ENCODE results near the gene PSME3IP1. TPM values are rescaled to one million over a fixed set of nuclear protein-coding genes. Genes with fewer than 3 reads are reported as not detected.
"Not testable (repeated sequence)": the region's sequence is repeated elsewhere in the genome, so short reads cannot be mapped to it uniquely, and the experiment has no call there.

Gene PSME3IP1
- total and polyA plus RNA-seq, 3 donors from 2014 or later: 96.4 to 224 (median 122) TPM

DNA sequence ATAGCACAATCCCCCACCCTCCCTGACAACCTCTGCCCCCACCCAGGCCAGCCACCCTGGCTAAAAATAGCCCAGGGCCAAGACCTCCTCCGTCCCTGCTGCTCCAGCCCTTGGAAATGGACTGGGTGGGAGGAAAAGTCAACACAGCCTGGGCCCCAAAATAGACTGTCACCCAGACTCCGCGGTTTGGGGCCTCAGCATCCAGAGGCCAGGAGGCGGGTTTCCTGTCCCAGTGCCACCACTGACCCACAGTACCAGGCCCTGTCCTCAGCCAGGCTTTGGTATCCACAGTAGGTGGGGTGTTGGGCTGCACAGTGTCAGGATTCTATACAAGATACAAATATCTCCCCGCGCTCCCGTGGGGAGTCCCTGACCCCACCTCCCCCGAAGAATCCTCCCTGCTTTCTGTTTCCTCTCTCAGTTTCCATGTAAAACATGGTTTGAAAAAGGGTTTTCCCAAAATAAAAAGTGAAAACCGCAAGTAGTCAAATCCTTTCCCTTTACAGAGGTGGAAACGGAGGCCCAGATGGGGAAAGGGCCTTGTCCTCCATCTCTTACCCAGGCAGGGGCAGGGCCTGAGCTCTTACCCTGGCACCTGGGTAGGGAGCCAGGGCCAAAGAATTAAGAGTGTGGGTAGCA lies 73.3 kb downstream of the PSME3IP1 start:
- H3K36me3 ChIP-seq (ENCODE audit: low read depth, missing control alignments): no peaks in the 10 kb centered on the region
- H3K4me3 ChIP-seq: no peak overlapping the region
- no peak for DNase-seq
- intact Hi-C loops (cut with DNase I; ENCODE audit: low total_unique reads): no loop called here
- peaks cover 18% of the 10 kb centered on the region for H3K4me1 ChIP-seq
- 53 to 65% methylated on average over 10 of the region's 10 CpGs for WGBS, 2 donors
- no peaks in the 10 kb centered on the region for H3K9me3 ChIP-seq
- no peak overlapping the region for H3K27ac ChIP-seq
- no peak for TF ChIP-seq POLR2A (IDR thresholded peaks at IDR 0.05)
- TF ChIP-seq, protein P1, sequence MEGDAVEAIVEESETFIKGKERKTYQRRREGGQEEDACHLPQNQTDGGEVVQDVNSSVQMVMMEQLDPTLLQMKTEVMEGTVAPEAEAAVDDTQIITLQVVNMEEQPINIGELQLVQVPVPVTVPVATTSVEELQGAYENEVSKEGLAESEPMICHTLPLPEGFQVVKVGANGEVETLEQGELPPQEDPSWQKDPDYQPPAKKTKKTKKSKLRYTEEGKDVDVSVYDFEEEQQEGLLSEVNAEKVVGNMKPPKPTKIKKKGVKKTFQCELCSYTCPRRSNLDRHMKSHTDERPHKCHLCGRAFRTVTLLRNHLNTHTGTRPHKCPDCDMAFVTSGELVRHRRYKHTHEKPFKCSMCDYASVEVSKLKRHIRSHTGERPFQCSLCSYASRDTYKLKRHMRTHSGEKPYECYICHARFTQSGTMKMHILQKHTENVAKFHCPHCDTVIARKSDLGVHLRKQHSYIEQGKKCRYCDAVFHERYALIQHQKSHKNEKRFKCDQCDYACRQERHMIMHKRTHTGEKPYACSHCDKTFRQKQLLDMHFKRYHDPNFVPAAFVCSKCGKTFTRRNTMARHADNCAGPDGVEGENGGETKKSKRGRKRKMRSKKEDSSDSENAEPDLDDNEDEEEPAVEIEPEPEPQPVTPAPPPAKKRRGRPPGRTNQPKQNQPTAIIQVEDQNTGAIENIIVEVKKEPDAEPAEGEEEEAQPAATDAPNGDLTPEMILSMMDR (IDR thresholded peaks at IDR 0.05): no peak
- H3K27me3 ChIP-seq: no peaks in the 10 kb centered on the region

DNA sequence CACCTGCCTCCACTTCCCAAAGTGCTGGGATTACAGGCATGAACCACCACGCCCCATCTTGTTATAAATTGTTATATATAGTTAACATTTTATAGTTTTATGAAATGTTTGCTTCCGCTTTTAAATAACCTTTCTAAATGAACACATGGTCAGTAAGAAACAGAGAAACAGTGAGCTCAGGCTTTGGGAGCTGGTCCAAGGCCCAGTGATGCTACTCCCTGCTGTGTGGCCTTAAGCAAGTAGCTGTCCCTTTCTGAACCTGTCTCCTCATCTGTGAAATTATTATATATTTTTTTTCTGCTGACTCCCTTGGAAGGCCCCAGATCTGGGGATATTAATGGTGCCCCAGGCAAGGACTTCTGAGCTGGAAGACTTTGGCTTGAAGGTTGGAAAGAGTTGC lies 74.4 kb downstream of the PSME3IP1 start:
- DNase-seq: no peak

DNA sequence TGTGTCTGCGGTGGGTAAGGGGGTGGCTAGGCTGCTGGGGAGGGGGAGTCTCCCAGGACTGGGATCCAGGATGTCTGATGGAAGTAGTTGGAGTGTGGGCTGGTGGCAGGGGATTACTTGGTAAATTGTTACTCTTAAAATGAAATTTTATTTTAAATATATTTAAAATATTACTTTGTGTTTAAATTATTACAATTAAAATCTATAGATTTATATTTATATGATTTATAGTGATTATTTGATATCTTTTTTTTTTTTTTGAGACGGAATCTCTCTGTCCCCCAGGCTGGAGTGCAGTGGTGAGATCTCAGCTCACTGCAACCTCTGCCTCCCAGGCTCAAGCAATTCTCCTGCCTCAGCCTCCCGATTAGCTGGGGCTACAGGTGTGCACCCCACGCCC lies 74.9 kb downstream of the PSME3IP1 start:
- no peak for TF ChIP-seq POLR2A (IDR thresholded peaks at IDR 0.05)
- TF ChIP-seq, protein P1 (IDR thresholded peaks at IDR 0.05): no peak
- H3K4me1 ChIP-seq: peaks cover 18% of the 10 kb centered on the region
- no peaks in the 10 kb centered on the region for H3K36me3 ChIP-seq (ENCODE audit: low read depth, missing control alignments)
- no peak for DNase-seq
- WGBS, 2 donors: 92 to 94% methylated on average over 4 of the region's 4 CpGs
- no peak overlapping the region for H3K27ac ChIP-seq
- H3K27me3 ChIP-seq: no peaks in the 10 kb centered on the region
- intact Hi-C loops (cut with DNase I; ENCODE audit: low total_unique reads): no loop called here
- no peaks in the 10 kb centered on the region for H3K9me3 ChIP-seq
- H3K4me3 ChIP-seq: no peak overlapping the region

More for the DNA sequence above, 74.4 kb downstream of the PSME3IP1 start:
- 88 to 91% methylated on average over 2 of the region's 2 CpGs for WGBS, 2 donors
- no peak overlapping the region for H3K27ac ChIP-seq
- no peak overlapping the region for H3K4me3 ChIP-seq
- intact Hi-C loops (cut with DNase I; ENCODE audit: low total_unique reads): no loop called here
- TF ChIP-seq POLR2A (IDR thresholded peaks at IDR 0.05): no peak
- H3K4me1 ChIP-seq: peaks cover 18% of the 10 kb centered on the region
- H3K36me3 ChIP-seq (ENCODE audit: low read depth, missing control alignments): no peaks in the 10 kb centered on the region
- H3K27me3 ChIP-seq: no peaks in the 10 kb centered on the region
- no peaks in the 10 kb centered on the region for H3K9me3 ChIP-seq

DNA sequence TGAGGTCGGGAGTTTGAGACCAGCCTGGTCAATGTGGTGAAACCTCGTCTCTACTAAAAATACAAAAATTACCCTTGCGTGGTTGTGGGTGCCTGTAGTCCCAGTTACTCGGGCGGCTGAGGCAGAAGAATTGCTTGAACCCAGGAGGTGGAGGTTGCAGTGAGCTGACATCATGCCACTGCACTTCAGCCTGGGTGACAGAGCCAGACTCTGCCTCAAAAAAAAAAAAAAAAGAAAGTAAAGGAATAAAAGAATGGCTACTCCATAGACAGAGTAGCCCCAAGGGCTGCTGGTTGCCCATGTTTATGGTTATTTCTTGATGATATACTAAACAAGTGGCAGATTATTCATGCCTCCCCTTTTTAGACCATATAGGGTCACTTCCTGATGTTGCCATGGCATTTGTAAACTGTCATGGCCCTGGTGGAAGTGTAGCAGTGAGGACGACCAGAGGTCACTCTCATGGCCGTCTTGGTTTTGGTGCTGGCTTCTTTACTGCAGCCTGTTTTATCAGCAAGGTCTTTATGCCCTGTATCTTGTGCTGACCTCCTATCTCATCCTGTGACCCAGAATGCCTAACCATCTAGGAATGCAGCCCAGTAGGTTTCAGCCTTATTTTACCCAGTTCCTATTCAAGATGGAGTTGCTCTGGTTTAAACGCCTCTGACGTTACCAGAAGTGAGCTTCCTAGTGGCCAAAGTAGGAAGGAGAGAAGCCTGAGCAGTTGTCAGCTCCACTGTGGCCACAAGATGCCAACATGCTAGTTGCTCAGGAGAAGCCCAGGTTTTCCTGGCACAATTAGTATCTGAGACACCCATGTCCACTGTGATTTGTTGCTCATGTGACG lies 76.4 kb downstream of the PSME3IP1 start:
- WGBS, 2 donors: 79 to 87% methylated on average over 10 of the region's 10 CpGs
- H3K4me1 ChIP-seq; H3K36me3 ChIP-seq (ENCODE audit: low read depth, missing control alignments); H3K9me3 ChIP-seq; H3K4me3 ChIP-seq; DNase-seq; H3K27ac ChIP-seq; intact Hi-C loops (cut with DNase I; ENCODE audit: low total_unique reads); H3K27me3 ChIP-seq: not testable (repeated sequence)

DNA sequence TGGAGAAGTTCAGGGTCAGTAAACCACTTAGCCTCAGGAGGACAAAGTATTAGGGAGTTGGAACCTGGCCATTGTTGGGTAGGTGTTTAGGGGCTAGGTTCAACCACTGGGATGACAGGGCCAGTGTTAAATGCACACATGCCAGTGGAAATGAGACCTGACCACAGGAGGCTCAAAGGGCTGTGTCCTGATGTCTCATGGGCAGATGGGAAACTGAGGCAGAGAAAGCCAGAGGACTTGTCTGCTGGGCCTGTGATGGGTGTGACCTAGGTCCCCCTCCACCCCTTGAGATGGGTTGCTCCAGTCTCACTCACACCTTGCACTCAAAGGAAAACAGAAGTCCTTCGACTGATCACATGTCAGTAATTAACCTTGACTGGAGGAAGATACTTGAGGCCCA lies 77.4 kb downstream of the PSME3IP1 start:
- Histone ChIP-seq H3K4me1 (peaks cover 9% of the 10 kb centered on the region), H3K36me3 (ENCODE audit: low read depth, missing control alignments) (no peaks in the 10 kb centered on the region), H3K4me3 (no peak overlapping the region), H3K9me3 (no peaks in the 10 kb centered on the region), H3K27ac (no peak overlapping the region), H3K27me3 (no peaks in the 10 kb centered on the region)
- TF ChIP-seq, protein P1 (IDR thresholded peaks at IDR 0.05): no peak
- TF ChIP-seq POLR2A (IDR thresholded peaks at IDR 0.05): no peak
- no peak for DNase-seq
- 79 to 93% methylated on average over 1 of the region's 1 CpG for WGBS, 2 donors
- intact Hi-C loops (cut with DNase I; ENCODE audit: low total_unique reads): no loop called here
